ENCODE results near the gene RAI1.

Gene RAI1

DNA sequence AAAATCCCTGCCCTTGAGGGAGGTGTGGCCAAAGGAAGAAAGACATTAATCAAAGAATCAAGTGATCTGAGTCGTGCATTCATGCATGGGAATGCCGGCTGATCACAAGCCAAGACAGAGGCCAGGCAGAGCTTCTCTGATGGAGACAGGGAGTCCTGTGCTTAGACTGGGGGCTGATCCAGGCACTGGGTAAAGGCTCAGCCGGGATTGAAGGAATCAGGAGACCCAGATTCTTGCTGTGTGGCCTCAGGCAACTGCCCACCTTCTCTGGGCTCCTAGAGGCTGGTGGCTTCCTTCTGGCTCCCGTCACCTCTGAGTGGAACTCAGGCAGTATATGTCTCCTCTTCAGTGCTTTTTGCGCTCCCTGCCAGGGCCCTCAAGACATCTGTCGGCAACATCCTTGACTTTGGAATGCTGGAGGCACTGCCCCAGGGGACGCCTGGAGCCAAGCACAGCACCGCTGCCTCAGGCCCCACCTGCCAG, 17.7 kb downstream of the RAI1 start:
- Histone ChIP-seq H3K4me2 (peak overlapping the region; percentile 100), H3K4me1 (peaks cover 96% of the 10 kb centered on the region), H3K4me3 (no peak overlapping the region), H3K9ac (peak overlapping the region; percentile 36; the same call in 1 of the 2 replicates), H3K36me3 (peaks cover 23% of the 10 kb centered on the region), H4K20me1 (peaks cover 93% of the 10 kb centered on the region), H3K9me3 (no peaks in the 10 kb centered on the region), H3K27ac (no peak overlapping the region), H3K27me3 (peaks cover 17% of the 10 kb centered on the region)
- no peak for TF ChIP-seq Cebpa-rat (IDR thresholded peaks at IDR 0.05)

DNA sequence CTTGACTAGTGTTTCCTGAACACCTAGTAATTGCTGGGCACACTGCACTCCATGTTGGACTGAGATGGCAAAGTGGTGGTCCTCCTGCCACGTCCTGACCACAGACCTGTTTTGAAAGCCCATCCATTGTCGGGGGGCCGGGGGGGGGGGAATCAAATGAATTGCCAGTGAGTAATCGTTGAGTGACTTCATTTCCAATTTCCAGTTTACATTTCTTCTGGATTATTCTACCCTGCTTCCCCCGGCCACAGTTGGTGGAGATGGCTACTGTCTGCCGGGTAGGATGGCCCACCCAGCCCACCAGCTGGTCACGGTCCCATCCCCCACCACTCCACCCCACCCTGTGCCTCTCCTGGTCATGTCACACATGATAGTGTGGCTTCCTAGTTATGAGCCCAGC, 18.2 kb downstream of the RAI1 start:
- H3K9ac ChIP-seq = 0 out of 2 replicates have a peak overlapping the region, but pooled peaks have one; percentile 57
- peaks cover 29% of the 10 kb centered on the region for H3K36me3 ChIP-seq
- peaks cover 98% of the 10 kb centered on the region for H4K20me1 ChIP-seq
- H3K4me1 ChIP-seq = peaks cover 97% of the 10 kb centered on the region
- H3K27ac ChIP-seq = no peak overlapping the region
- peak overlapping the region; percentile 100 for H3K4me2 ChIP-seq
- no peak overlapping the region for H3K4me3 ChIP-seq
- H3K9me3 ChIP-seq = no peaks in the 10 kb centered on the region
- TF ChIP-seq Cebpa-rat (IDR thresholded peaks at IDR 0.05) = no peak
- peaks cover 17% of the 10 kb centered on the region for H3K27me3 ChIP-seq

DNA sequence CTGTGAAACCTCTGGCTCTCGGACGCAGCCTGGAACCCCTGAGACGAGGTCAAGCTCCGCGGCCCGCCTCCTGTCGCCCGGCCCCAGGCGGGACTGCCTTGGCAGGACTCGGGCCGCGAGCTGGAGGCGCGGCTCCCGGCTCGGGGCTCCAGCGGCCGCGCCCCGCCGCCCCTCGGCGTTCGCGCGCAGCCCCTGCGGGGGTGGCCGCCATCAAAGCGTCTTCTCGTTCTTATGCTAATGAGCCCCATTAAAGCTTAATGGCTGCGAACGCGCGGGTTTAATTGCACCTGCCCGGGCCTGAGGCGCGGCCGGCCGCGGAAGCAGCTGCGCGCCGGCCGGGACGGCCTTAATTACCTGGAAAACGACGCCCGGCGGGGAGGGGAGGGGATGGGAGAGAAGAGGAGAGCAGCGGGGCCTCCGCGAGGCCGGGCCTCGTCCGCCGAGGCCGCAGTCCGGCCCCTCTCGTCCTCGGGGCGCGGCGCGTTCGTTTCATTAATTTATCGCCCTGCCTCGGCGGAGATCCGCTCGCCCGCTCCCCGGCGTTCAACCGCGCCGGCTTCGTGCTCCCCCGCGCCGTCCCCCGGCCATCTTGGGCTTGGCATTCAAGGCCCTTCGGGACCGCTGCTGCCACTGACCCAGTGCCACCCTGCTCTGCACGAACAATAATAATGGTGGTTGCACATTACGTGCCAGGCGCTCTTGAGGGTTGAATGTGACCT, 19.2 kb downstream of the RAI1 start:
- Histone ChIP-seq H4K20me1 (peaks cover 100% of the 10 kb centered on the region), H3K4me1 (peaks cover 98% of the 10 kb centered on the region), H3K9ac (peak overlapping the region; percentile 57; the same call in 1 of the 2 replicates), H3K4me2 (peak overlapping the region; percentile 100), H3K27me3 (peaks cover 17% of the 10 kb centered on the region), H3K9me3 (no peaks in the 10 kb centered on the region), H3K36me3 (peaks cover 37% of the 10 kb centered on the region), H3K27ac (peak overlapping the region; percentile 2; the same call in 1 of the 2 replicates), H3K4me3 (peak overlapping the region; percentile 58)
- no peak for TF ChIP-seq Cebpa-rat (IDR thresholded peaks at IDR 0.05)

DNA sequence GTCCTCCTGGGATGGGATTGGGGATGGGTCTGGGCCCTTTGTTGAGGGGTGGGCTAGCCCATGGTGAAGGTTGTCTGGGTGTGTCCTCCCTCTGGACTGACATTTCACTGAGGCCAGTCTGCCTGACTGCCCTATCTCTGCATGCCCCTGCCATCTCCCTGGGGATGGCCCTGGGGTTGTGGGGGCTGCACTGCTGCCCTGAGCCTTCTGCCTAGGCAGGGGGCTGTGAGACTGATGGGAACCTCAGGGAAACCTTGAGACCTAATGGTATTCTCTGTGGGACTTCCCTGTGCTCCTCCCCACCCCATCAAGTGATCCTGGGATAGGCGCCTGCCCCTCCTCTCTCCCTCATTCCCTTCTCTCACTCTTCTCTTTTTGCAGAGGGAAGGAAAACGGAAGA, 19.9 kb downstream of the RAI1 start:
- Histone ChIP-seq H3K4me1 (peaks cover 97% of the 10 kb centered on the region), H3K27ac (no peak overlapping the region; the same call in 1 of the 2 replicates), H3K4me2 (peak overlapping the region; percentile 100), H3K9ac (no peak overlapping the region), H3K9me3 (no peaks in the 10 kb centered on the region), H3K27me3 (peaks cover 17% of the 10 kb centered on the region), H3K4me3 (peak overlapping the region; percentile 58; the same call in 1 of the 2 replicates), H3K36me3 (peaks cover 38% of the 10 kb centered on the region), H4K20me1 (peaks cover 100% of the 10 kb centered on the region)
- no peak for TF ChIP-seq Cebpa-rat (IDR thresholded peaks at IDR 0.05)

DNA sequence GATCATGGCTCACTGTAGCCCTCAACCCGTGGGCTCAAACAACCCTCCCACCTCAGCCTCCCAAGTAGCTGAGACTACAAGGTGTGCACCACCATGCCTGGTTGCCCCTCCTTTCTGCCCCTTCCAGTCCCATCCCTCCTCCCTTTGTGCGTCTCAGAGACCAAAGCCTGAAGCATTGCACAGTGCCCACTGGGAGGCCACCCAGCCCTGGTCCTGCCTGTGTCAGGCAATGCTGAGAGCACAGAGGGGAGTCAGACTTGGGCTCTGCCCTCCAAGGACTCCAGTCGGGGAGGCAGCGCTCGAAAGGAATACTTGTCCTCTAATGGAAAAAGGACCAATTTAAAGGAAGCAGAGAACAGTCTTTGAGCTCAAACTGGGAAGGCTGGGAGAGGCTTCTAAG, 20.4 kb downstream of the RAI1 start:
- Histone ChIP-seq H3K27ac (no peak overlapping the region), H3K36me3 (peaks cover 38% of the 10 kb centered on the region), H3K9ac (no peak overlapping the region), H3K4me1 (peaks cover 97% of the 10 kb centered on the region), H3K4me3 (no peak overlapping the region), H3K27me3 (peaks cover 17% of the 10 kb centered on the region), H3K9me3 (no peaks in the 10 kb centered on the region), H4K20me1 (peaks cover 100% of the 10 kb centered on the region), H3K4me2 (peak overlapping the region; percentile 100)
- TF ChIP-seq Cebpa-rat (IDR thresholded peaks at IDR 0.05) = no peak

DNA sequence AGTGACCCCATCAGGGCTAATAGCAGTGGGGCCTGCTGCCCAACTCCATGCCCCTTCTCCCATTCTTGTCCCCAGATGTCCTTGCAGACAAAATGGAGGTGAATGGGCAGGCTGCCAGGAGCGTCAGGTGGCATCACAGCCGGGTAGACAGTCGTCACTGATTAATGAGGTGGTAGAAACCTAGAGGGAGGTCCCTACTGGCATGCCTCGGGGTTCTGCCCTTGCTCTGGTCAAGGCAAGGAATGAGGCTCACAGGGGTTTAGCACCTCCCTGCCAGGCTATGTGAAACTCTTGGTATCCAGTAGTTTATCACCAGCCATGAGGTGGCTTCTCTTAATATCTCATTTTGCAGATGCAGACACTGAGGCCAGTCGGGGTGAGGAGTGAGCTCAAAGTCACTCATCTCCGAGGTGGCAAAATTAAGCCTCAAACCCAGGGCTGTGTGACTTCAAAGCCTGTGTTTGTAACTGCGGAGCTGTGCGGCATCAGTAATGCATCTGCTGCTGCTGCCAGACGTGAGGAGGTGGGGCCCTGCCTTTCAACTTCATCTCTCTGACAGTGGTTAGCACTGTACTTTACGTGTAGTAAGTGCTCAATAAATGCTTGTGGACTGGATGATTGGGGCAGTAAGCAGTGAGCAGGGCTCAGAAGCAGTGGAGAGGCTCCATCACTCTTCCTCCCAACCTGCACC, 21.3 kb downstream of the RAI1 start:
- H3K27me3 ChIP-seq = peaks cover 17% of the 10 kb centered on the region
- peaks cover 38% of the 10 kb centered on the region for H3K36me3 ChIP-seq
- no peak overlapping the region for H3K27ac ChIP-seq
- H3K9ac ChIP-seq = no peak overlapping the region
- no peak for TF ChIP-seq Cebpa-rat (IDR thresholded peaks at IDR 0.05)
- peaks cover 100% of the 10 kb centered on the region for H4K20me1 ChIP-seq
- H3K9me3 ChIP-seq = no peaks in the 10 kb centered on the region
- H3K4me1 ChIP-seq = peaks cover 96% of the 10 kb centered on the region
- no peak overlapping the region for H3K4me3 ChIP-seq
- peak overlapping the region; percentile 100 for H3K4me2 ChIP-seq

DNA sequence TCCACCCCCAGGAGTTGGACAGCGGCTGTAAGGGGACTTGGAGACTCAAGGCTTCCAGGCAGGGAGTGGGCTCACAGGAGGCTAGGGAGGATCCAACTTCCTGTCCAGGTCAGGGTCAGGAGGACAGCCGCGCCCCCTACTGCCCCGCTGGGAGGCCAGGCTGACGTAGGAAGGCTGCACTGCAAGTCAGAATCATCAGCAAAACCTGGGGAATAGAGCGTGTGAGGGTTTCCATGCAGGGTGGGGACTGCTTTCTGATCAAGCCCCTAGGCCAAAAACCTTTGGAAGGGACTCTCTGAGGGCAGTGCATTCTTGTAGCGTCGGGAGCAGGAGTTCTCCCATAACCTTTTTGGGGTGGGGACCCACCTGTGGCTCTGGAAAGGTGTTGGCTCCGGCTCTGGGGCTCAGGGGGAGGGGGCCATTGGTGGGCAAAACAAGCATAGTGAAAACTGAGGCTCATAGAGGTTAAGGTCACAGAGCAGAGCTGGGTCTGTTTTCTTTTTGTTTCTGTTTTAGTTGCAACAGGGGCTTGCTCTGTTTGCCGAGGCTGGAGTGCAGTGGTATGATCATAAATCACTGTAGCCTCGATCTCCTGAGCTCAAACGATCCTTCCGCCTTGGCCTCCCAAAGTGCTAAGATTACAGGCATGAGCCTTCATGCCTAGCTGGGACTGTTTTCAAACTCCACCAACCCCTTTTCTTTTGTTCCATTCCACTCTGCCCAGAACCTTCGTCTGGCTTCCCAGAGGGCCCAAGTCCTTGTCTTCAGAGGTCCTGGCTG, 22.1 kb downstream of the RAI1 start:
- H3K4me3 ChIP-seq = no peak overlapping the region
- peaks cover 96% of the 10 kb centered on the region for H3K4me1 ChIP-seq
- H3K9ac ChIP-seq = peak overlapping the region; percentile 1; the same call in 1 of the 2 replicates
- H3K27me3 ChIP-seq = peaks cover 17% of the 10 kb centered on the region
- peaks cover 100% of the 10 kb centered on the region for H4K20me1 ChIP-seq
- H3K9me3 ChIP-seq = no peaks in the 10 kb centered on the region
- no peak for TF ChIP-seq Cebpa-rat (IDR thresholded peaks at IDR 0.05)
- peak overlapping the region; percentile 53 for H3K4me2 ChIP-seq
- H3K36me3 ChIP-seq = peaks cover 45% of the 10 kb centered on the region
- H3K27ac ChIP-seq = peak overlapping the region; percentile 28

DNA sequence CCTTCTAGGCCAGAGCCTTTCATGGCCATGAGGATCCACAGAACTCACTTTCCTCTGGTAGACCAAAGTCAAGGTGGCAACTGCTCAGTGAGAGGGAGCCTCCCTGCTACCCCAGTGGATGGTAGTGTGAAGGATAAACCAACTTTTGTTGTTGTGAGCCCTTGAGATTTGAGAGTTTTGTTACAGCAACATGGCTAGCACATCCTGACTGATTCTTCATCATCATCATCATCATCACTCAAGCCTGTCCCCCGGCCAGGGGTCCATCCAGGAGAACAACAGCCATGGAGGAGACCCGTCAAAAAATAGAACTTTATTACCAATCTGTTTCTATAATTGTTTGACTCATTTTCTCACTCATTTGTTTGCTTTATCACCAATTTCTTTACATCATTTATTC, 23.7 kb downstream of the RAI1 start:
- Histone ChIP-seq H3K9ac (no peak overlapping the region), H3K27ac (no peak overlapping the region), H3K9me3 (no peaks in the 10 kb centered on the region), H3K4me3 (no peak overlapping the region), H3K27me3 (peaks cover 12% of the 10 kb centered on the region), H3K4me1 (peaks cover 95% of the 10 kb centered on the region), H3K36me3 (peaks cover 61% of the 10 kb centered on the region), H3K4me2 (peak overlapping the region; percentile 53), H4K20me1 (peaks cover 100% of the 10 kb centered on the region)
- TF ChIP-seq Cebpa-rat (IDR thresholded peaks at IDR 0.05) = no peak

Measured in BLaER1 (cell line).